OCI-LY1 (cell line): ENCODE data around the gene BTN3A1.

Experiments
- H2AFZ ChIP-seq: fragments of 200-600 bp; sonication (generic), shearing (Covaris generic); 2 replicates; pipeline ENCODE4 v1.6.0; 2014; ENCODE audit warnings: antibody characterized with exemption, mild to moderate bottlenecking, low read length
- H3F3A ChIP-seq: fragments of 200-600 bp; sonication (generic), shearing (Covaris generic); 2 replicates; pipeline ENCODE4 v1.6.0; 2014; ENCODE audit warnings: mild to moderate bottlenecking, antibody characterized with exemption, low read length, moderate library complexity; ENCODE audit not compliant: insufficient read depth
- H3K27ac ChIP-seq: fragments of 200-600 bp; sonication (generic); 2 replicates; pipeline ENCODE4 v1.5.1; 2014; ENCODE audit warnings: low read length, mixed run types, mild to moderate bottlenecking, low read depth; ENCODE audit not compliant: poor library complexity, severe bottlenecking
- H3K27me3 ChIP-seq: fragments of 200-600 bp; sonication (generic); 2 replicates; pipeline ENCODE4 v1.6.0; 2014; ENCODE audit warnings: antibody characterized with exemption, mild to moderate bottlenecking, low read length, moderate library complexity; ENCODE audit not compliant: insufficient read depth
- H3K36me3 ChIP-seq: fragments of 200-600 bp; sonication (generic); 2 replicates; pipeline ENCODE4 v1.6.1; 2014; ENCODE audit warnings: mild to moderate bottlenecking, antibody characterized with exemption, low read length, moderate library complexity, mixed read lengths; ENCODE audit not compliant: insufficient read depth
- H3K4me1 ChIP-seq: fragments of 200-600 bp; sonication (generic); 2 replicates; pipeline ENCODE4 v1.5.1; 2014; ENCODE audit warnings: mild to moderate bottlenecking, low read length, moderate library complexity; ENCODE audit not compliant: insufficient read depth, severe bottlenecking
- H3K4me2 ChIP-seq: fragments of 200-600 bp; sonication (generic), shearing (Covaris generic); 2 replicates; pipeline ENCODE4 v1.6.1; 2014; ENCODE audit warnings: low read length
- H3K4me3 ChIP-seq: fragments of 200-600 bp; sonication (generic); 2 replicates; pipeline ENCODE4 v1.5.1; 2014; ENCODE audit warnings: low read length, low read depth, mild to moderate bottlenecking, mixed read lengths; ENCODE audit not compliant: poor library complexity, severe bottlenecking
- H3K79me2 ChIP-seq: fragments of 200-600 bp; shearing (Covaris generic); 2 replicates; pipeline ENCODE4 v1.6.1; 2016; ENCODE audit warnings: mixed run types, low read length, mixed read lengths; ENCODE audit not compliant: insufficient read depth
- H3K9ac ChIP-seq: fragments of 200-600 bp; sonication (generic), shearing (Covaris generic); 2 replicates; pipeline ENCODE4 v1.6.1; 2014; ENCODE audit warnings: mild to moderate bottlenecking, low read length, mixed read lengths
- H3K9me2 ChIP-seq: fragments of 200-600 bp; sonication (generic), shearing (Covaris generic); 2 replicates; pipeline ENCODE4 v1.6.1; 2014; ENCODE audit warnings: low read depth, mild to moderate bottlenecking, low read length, mixed read lengths
- H3K9me3 ChIP-seq: fragments of 200-600 bp; shearing (Covaris generic); 2 replicates; pipeline ENCODE4 v1.6.1; 2014; ENCODE audit warnings: low read length, mixed read lengths
- H4K20me1 ChIP-seq: fragments of 200-600 bp; sonication (generic), shearing (Covaris generic); 2 replicates; pipeline ENCODE4 v1.6.0; 2016; ENCODE audit warnings: mild to moderate bottlenecking, low read length; ENCODE audit not compliant: insufficient read depth
- EZH2 ChIP-seq: fragments of 200-600 bp; sonication (generic), shearing (Covaris generic); IDR thresholded peaks from 2 replicates; pipeline ENCODE4 v1.8.0; 2017; ENCODE audit warnings: borderline replicate concordance, mixed run types, mild to moderate bottlenecking, antibody characterized with exemption, low read length, moderate library complexity, mixed read lengths
- TF ChIP-seq, protein P1 (sequence below): fragments of 200-600 bp; sonication (generic), shearing (Covaris generic); IDR thresholded peaks from 2 replicates; pipeline ENCODE4 v1.5.1; 2017; ENCODE audit warnings: mild to moderate bottlenecking, antibody characterized with exemption, low read length, moderate library complexity, mixed read lengths

BTN3A1 gene

DNA sequence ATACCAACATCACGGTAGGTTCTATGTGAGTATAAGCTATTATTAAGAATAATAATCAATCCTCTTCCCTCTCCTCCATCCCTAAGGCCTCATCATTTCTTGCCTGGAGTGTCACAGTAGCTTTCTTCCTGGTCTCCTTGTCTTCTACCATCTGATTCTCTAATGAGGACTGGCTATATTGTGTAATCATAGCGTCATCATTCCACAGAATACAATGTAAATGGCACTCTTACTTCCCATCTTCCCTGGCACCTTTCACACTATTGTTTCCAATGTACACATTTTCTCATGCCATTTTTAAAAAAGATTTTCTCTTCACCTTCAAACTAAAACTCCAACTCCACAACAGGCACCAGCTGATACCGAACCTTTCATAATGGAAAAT lies 39.2 kb upstream of the BTN3A1 start:
- no peaks in the 10 kb centered on the region for H3K79me2 ChIP-seq
- H3K4me2 ChIP-seq: no peak overlapping the region
- no peak overlapping the region for H2AFZ ChIP-seq

DNA sequence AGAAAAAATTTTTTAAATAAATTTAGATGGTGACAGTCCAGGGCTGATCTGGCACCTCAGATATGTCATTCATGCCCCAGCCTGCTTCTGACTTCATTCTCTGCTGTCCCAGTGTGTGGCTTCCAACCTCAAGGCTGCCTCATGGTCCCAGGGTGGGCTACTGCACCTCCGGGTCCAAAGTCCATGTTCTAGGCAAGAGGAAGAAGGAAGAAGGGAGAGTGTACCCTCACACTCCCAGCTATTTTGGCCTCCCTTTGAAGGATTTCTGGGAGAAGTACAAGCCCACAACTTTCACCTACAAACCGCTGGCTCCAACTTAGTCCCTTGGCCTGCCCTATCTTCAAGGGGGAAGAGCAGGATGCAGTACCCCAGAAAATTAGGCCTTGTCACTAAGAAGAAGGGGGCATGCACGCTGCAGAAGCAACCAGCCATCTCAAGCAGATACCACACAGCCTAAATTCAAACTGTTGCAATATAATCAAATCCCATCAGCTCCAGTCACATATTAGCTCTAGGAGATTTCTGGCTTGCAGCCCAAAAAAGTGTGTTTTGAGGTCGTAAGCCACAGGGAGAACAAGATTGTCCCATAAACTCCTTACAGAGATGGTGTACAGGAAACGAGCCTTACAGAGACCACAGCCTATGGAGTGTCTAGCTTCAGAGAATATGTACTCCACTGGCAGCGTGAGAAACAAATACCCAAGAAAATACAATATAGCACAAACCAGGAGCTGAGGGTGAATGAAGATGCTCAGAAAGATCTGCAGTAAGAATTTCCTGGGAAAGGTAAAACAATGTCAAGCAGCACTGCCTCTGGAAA lies 38.0 kb upstream of the BTN3A1 start:
- Histone ChIP-seq H3K4me2 (peak overlapping the region; percentile 75), H3K36me3 (no peaks in the 10 kb centered on the region), H4K20me1 (no peaks in the 10 kb centered on the region), H3K4me3 (peak overlapping the region; percentile 57), H3K79me2 (no peaks in the 10 kb centered on the region), H2AFZ (0 out of 2 replicates have a peak overlapping the region, but pooled peaks have one; percentile 21), H3K9me2 (no peaks in the 10 kb centered on the region), H3K27ac (no peak overlapping the region), H3K4me1 (peaks cover 16% of the 10 kb centered on the region), H3K9ac (no peak overlapping the region), H3K27me3 (no peaks in the 10 kb centered on the region), H3F3A (no peaks in the 10 kb centered on the region), H3K9me3 (no peaks in the 10 kb centered on the region)
- TF ChIP-seq EZH2: no peak
- TF ChIP-seq, protein P1, sequence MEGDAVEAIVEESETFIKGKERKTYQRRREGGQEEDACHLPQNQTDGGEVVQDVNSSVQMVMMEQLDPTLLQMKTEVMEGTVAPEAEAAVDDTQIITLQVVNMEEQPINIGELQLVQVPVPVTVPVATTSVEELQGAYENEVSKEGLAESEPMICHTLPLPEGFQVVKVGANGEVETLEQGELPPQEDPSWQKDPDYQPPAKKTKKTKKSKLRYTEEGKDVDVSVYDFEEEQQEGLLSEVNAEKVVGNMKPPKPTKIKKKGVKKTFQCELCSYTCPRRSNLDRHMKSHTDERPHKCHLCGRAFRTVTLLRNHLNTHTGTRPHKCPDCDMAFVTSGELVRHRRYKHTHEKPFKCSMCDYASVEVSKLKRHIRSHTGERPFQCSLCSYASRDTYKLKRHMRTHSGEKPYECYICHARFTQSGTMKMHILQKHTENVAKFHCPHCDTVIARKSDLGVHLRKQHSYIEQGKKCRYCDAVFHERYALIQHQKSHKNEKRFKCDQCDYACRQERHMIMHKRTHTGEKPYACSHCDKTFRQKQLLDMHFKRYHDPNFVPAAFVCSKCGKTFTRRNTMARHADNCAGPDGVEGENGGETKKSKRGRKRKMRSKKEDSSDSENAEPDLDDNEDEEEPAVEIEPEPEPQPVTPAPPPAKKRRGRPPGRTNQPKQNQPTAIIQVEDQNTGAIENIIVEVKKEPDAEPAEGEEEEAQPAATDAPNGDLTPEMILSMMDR: no peak

More for the DNA sequence above, 39.2 kb upstream of the BTN3A1 start:
- H3K27me3 ChIP-seq: no peaks in the 10 kb centered on the region
- H4K20me1 ChIP-seq: no peaks in the 10 kb centered on the region
- peaks cover 16% of the 10 kb centered on the region for H3K4me1 ChIP-seq
- H3K9me3 ChIP-seq: no peaks in the 10 kb centered on the region
- no peaks in the 10 kb centered on the region for H3F3A ChIP-seq
- no peak for TF ChIP-seq EZH2
- TF ChIP-seq, protein P1: no peak
- H3K4me3 ChIP-seq: no peak overlapping the region
- no peak overlapping the region for H3K9ac ChIP-seq
- H3K27ac ChIP-seq: no peak overlapping the region
- no peaks in the 10 kb centered on the region for H3K36me3 ChIP-seq
- no peaks in the 10 kb centered on the region for H3K9me2 ChIP-seq

DNA sequence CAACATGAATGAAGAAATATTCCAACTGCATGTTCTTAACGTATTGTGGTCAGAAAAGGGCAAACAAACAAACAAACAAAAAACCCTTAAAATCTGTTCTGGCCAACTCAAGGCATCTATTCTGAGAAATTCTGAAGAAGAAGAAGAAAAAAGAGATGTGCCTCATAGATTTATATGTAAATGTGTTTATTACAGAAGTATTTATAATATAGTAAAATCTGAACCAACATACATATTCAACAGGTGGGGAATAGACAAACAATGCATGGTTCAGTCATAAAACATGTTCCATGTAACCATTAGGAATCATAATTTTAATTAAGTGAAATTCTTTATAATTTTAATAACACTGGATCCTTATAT lies 36.5 kb upstream of the BTN3A1 start:
- Histone ChIP-seq H3K36me3 (no peaks in the 10 kb centered on the region), H3K27ac (no peak overlapping the region), H4K20me1 (no peaks in the 10 kb centered on the region), H3K27me3 (no peaks in the 10 kb centered on the region), H3K9me3 (no peaks in the 10 kb centered on the region), H3F3A (no peaks in the 10 kb centered on the region), H3K79me2 (no peaks in the 10 kb centered on the region), H3K4me1 (peaks cover 16% of the 10 kb centered on the region), H3K4me3 (peak overlapping the region; percentile 57), H2AFZ (no peak overlapping the region), H3K9ac (no peak overlapping the region; the same call in 1 of the 2 replicates), H3K4me2 (peak overlapping the region; percentile 75), H3K9me2 (no peaks in the 10 kb centered on the region)
- TF ChIP-seq EZH2: no peak
- TF ChIP-seq, protein P1: no peak
